H7 (cell line): ENCODE measurements around the gene TLL2. TPM values are rescaled to one million over a fixed set of nuclear protein-coding genes. Genes with fewer than 3 reads are reported as not detected.
A peak's percentile ranks its signal among the peaks of the same experiment; 100 is the strongest.

Experiments
- DNase-seq: peaks from one replicate; pipeline ENCODE4 v3.0.0; 2012
- H3K27me3 ChIP-seq: 2 replicates; pipeline ENCODE4 v1.6.0; 2011; ENCODE audit warnings: mild to moderate bottlenecking, low read length; ENCODE audit not compliant: control insufficient read depth, insufficient read depth
- H3K36me3 ChIP-seq: replicated peaks from 2 replicates; pipeline ENCODE4 v1.5.1; 2011; ENCODE audit warnings: low read length; ENCODE audit not compliant: control insufficient read depth, insufficient read depth
- H3K4me3 ChIP-seq: 2 replicates; pipeline ENCODE4 v1.5.1; 2011; ENCODE audit warnings: low read depth, mild to moderate bottlenecking, control low read depth, low read length, moderate library complexity; ENCODE audit not compliant: insufficient read depth
- total RNA-seq: library from RNA; depleted of rRNA; stranded (reverse); fragments of >200 nt; shearing (Covaris generic); gene quantifications from 2 replicates; pipeline ENCODE4 v1.2.3, GENCODE V29; 2014

Gene TLL2
- total RNA-seq, 1 experiment from 2014 or later, result 2.5 TPM

DNA sequence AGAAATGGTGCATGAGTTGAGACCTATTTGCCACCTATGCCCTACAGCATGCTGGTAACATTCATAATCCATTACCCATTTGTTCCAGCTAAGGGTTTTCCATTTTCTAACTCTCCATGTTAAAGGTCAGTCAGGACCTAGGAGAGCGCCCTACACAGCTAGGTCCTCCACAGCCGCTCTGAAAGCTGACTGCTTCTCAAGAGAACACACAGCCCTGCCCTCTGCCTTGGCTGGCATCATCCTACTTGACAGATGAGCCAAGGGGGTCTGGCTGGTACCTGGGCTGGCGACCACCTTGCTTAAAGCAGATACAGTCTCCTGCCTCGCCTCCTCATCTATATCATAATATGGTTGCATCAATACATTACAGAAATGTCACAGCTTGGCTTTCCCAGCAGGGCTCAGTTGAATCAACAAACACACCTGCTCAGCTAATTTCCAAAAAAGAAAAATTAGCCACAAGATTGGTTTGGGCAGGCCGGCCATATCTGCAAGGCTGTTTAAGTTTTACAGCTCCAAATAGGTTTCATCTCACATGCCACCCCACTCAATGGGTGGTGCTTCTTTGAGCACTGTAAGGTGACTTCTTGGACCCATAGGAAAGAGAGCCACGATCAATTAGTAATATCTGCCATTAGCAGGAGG lies 17.3 kb downstream of the TLL2 start:
- Histone ChIP-seq H3K27me3 (no peaks in the 10 kb centered on the region), H3K36me3 (no peaks in the 10 kb centered on the region), H3K4me3 (no peak overlapping the region)
- peak; percentile 60 for DNase-seq

DNA sequence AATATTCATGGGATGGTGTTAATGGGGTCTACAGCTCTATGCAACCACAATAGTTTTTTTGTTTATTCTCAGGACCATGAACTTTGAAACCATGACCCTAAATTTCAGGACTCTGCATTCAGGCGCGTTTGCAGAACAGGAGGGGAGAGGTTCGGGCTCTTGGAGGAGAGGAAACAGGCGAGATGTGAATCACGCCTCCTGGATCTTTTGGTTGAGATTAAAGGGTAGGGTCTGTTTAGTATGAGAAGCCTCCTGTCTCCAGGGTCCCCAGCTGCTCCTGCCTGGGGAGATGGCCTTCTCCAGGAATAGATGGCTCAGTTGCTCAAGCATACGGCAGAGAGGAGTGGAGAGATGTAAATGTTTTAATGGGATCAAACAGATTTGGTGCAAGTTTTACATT lies 18.2 kb downstream of the TLL2 start:
- DNase-seq, result no peak

DNA sequence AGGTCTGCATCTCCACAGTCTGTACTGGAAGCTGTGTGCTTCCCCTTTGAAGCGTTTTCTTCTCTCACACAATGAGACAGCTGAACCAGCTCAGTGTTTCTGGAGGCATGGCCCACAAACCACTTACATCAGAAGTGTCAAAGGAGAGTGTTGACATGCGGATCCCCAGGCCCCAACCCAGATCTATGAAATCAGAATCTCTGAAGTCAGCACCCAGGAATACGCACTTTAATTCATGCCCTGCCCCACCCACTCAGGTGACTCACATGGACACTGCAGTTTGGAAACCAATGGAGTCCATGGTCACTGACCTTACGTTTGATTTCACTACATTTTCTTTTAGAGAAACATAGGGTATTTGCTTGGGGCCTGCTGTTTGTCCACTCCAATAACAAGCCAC lies 19.0 kb downstream of the TLL2 start:
- Histone ChIP-seq H3K4me3 (no peak overlapping the region), H3K27me3 (no peaks in the 10 kb centered on the region), H3K36me3 (no peaks in the 10 kb centered on the region)
- DNase-seq, result no peak

More for the DNA sequence above, 18.2 kb downstream of the TLL2 start:
- no peak overlapping the region for H3K4me3 ChIP-seq
- H3K36me3 ChIP-seq, result no peaks in the 10 kb centered on the region
- H3K27me3 ChIP-seq, result no peaks in the 10 kb centered on the region

DNA sequence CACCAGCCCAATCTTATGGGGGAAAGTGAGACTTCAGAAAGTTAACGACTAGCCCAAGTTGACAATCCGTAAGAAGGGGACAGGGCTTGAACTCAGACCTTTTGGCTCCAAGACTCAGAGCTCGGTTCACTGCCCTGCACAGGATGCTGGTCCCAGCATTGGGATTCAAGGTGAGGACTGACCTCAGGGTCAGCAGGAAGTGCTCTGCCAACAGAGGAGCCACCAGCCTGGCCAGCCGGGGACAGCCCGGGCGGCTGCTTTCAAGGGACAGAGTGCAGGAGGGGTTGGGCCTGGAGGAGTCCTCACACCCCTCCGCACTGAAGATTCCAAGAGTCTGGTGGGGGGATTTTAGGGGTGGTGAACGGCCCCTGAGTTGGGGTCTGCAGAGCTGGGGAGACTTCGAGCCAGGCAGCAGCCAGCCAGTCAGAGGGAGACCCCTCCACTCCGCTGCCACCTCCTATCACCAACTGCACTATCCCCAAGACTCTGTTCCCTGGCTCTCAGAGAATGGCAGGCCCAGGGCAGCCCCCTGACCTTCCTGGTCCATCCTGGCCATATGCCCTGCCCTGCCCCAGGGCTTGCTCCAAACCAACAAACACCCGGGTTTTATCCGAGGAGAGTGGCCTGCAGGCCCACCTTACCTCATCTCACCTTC lies 19.7 kb downstream of the TLL2 start:
- H3K27me3 ChIP-seq, result no peaks in the 10 kb centered on the region
- no peaks in the 10 kb centered on the region for H3K36me3 ChIP-seq
- no peak for DNase-seq
- H3K4me3 ChIP-seq, result no peak overlapping the region

DNA sequence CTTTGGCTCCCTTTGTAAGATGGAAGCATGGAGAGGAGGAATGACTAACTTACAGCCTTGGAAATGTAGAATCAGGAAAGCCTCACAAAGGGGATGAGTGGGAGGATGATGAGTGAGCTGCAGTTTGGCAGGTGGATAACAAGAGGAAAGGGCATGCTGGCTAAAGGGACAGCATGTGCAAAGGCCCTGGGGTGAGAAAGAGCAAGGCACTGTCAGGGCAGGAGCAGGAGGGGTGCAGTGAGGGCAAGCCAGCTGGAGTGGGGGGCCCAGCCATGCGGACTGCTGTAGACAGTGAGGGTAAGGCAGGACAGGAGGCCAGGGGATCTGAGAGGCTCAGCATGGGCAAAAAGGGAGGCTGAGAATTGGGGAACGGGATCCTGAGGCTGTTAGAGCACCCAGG lies 20.5 kb downstream of the TLL2 start:
- no peak overlapping the region for H3K4me3 ChIP-seq
- DNase-seq, result no peak
- no peaks in the 10 kb centered on the region for H3K36me3 ChIP-seq
- no peaks in the 10 kb centered on the region for H3K27me3 ChIP-seq

DNA sequence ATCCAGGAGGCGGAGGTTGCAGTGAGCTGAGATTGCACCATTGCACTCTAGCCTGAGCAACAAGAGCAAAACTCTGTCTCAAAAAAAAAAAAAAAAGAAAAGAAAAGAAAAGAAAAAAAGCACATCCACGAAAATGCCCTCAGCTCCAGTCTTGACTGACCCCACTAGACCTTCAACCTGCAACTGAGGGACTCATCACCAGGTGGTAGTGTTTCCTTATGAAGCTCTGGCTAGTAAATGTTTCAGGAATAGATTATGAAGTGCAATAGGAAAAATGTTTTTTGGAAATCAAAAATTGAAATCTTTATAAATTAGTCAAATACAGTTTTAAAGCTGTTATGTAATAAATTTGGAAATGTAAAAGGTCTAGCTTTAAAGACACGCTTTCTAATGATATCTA lies 22.4 kb downstream of the TLL2 start:
- Histone ChIP-seq H3K27me3 (no peaks in the 10 kb centered on the region), H3K4me3 (no peak overlapping the region), H3K36me3 (no peaks in the 10 kb centered on the region)
- DNase-seq, result peak; percentile 71

DNA sequence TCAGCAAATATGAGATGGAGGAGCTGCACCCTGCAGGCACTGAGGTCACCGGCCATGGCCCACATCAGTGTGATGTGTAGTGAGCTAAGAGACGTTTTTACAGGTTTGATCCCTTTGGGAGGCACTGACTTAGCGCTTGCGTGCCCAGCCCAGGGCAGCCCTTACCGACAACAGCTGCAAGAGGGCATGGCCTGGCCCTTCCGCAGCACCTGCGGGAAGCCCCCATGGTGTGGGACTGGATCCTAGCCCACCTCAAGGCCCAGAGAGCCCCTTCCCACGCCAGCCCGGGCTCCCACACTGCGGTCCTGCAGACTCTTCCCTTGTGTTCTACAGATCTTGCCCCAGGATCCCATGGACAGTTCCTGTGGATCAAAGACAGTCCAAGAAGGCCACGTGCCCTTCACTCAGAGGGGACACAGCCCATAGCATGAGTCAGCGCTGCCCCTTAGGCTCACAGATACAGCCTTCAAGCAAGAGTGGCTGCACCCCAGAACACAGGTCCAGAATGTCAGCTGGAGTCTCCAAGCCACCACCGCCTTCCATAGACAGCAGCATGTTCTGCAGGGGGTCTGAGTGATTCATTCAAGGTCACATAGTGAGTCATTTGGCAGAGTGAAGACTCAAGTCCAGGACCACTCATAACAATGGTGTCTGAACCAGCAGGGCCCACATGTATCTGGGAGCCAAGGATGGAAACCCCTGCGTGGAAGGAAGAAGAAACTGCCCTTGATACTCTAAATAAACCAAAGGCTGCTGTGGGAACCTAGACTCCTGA lies 25.4 kb downstream of the TLL2 start:
- no peak for DNase-seq
- H3K36me3 ChIP-seq, result no peaks in the 10 kb centered on the region
- no peaks in the 10 kb centered on the region for H3K27me3 ChIP-seq
- H3K4me3 ChIP-seq, result no peak overlapping the region

DNA sequence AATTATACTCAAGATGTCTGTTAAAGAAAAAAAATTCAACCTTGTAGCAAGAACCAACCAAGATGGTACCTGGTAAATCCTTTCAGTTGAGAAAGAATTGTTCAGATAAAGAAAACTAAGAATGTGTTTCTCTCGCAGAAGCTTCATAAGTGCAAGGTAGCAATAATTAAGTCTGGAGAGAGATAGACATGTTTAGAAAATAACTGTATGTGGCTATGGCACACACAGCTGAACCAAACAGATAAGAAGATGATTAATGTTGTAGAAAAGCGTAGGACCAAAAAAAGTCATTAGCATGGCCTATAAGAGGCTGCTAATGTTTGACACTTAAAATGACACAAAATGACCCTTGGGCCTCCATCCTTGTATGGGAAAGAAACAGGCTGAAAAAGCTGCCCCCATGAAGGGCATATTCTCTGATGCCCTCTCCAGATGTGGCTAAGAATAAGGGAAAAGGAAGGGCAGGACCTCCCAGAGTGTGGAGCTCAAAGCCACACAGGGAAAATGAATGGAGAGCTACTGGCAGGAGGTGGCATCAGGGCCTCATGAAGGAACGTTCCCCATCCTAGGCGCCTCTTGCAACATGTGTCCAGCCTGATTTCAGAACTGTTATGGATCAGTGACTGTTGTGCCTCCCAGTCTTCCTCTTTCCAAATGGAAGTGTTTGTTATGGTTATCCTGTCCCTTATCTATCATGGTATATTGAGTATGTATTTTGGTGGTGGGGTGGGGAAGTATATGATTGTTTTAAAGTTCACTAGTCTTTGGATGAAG lies 30.7 kb downstream of the TLL2 start:
- Histone ChIP-seq H3K27me3 (no peaks in the 10 kb centered on the region), H3K36me3 (no peaks in the 10 kb centered on the region), H3K4me3 (no peak overlapping the region)
- DNase-seq, result no peak

DNA sequence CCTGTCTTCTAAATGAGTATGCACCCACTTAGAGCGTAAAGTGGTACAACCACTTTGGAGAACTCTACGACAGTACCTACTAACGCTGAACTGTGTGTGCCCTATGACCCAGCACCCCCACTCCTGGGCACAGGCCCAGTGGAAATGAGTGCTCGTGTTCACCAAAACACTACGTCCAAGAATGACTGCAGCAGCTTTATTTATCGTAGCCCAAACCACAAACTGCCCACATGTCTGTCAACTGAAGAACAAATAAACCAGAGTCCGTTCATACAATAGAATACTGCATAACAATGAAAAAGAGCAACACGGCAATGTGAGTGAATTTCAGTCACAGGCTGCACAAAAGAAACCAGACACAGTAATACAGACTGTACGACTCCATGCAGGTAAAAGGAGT lies 35.4 kb downstream of the TLL2 start:
- DNase-seq, result no peak
- Histone ChIP-seq H3K4me3 (no peak overlapping the region), H3K27me3 (no peaks in the 10 kb centered on the region), H3K36me3 (no peaks in the 10 kb centered on the region)

DNA sequence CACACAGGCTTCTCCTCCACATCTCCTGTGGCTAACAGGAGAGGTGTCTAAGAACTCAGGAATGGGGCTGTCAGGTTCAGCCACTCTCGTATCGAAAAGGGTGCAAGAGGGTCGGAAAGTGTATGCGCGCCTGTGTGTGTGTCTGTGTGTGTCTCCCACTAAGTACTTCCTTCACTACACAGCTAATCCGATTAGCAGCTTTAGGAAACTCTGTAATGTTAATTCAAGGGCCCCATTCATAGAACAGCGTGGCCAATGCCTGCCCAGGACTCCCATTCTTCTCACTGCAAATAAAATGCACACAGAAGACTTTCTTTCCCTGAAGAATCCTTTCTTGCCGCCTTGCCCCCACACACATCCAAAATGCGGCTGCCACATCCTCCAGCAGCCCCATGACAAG lies 39.9 kb downstream of the TLL2 start:
- H3K27me3 ChIP-seq, result no peaks in the 10 kb centered on the region
- no peak overlapping the region for H3K4me3 ChIP-seq
- DNase-seq, result no peak
- H3K36me3 ChIP-seq, result no peaks in the 10 kb centered on the region

DNA sequence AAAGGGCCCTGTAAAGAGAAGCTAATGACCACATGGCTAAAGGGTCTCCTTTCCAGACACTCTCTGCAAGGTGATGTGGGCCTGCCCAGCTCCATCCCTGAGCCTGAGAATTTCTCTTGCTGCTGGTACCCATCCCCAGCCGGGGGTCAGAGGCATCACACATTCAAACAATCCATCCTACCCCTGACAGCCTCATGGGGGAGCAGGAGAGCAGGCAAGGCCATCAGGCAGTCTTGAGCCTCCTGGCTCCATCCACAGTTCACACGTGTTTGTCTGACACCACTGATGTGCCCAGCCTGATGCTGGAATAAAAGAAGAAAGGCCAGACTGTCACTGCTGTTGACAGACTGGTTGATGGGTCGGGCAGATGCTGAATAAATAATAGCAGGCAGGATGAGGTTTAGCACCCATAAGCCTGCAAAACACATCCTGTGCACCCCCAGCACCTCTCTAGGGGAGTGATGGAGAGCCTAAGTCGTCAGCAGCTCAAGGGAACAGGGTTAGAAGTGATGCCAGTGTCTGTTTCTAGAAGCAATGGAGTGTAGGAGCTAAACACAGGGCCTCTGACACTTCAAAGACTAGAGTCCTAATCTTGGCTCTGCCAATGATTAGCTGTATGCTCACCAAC lies 43.5 kb downstream of the TLL2 start:
- no peak overlapping the region for H3K4me3 ChIP-seq
- no peaks in the 10 kb centered on the region for H3K27me3 ChIP-seq
- DNase-seq, result peak; percentile 88
- no peaks in the 10 kb centered on the region for H3K36me3 ChIP-seq

DNA sequence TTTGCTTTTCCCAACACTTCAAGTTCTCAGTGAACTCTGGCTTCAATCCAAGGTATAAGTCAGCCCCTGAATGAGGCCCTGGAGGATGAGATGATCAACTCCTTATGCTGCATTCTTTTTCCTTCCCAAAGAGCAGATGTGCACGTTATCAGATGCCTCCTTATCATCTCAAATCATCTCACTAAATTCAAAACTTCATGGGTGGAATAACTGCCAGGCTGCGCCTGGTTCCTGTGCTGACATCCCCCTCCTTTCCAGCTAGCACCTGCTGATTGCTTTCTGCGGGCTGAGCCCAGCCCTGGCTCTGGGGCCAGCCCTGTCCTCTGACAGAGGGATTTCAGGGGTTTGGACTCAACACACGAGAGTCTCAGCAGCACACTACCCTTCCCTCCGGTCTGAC lies 44.9 kb downstream of the TLL2 start:
- Histone ChIP-seq H3K4me3 (no peak overlapping the region), H3K36me3 (no peaks in the 10 kb centered on the region)
- no peak for DNase-seq

DNA sequence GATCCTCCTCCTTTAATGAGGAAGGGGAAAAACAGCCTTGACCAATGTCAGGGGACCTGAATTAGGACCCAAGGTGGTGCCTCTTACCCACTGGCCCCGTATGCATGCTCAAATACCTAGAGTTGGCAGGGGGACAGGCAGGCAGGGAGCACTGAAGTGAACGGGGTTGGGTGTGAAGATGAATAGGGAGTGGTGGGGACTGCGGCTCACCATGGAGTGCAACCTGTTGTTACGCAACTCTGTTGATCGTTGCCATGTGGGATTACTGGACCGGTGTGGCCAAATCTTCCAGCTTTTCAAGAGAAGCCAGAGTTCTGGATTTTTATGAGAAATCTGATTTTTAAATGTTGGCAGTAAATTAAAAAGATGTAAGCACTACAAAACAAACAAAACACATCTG lies 48.1 kb downstream of the TLL2 start:
- no peak for DNase-seq
- Histone ChIP-seq H3K27me3 (no peaks in the 10 kb centered on the region), H3K4me3 (no peak overlapping the region), H3K36me3 (no peaks in the 10 kb centered on the region)

More for the DNA sequence above, 44.9 kb downstream of the TLL2 start:
- no peaks in the 10 kb centered on the region for H3K27me3 ChIP-seq

DNA sequence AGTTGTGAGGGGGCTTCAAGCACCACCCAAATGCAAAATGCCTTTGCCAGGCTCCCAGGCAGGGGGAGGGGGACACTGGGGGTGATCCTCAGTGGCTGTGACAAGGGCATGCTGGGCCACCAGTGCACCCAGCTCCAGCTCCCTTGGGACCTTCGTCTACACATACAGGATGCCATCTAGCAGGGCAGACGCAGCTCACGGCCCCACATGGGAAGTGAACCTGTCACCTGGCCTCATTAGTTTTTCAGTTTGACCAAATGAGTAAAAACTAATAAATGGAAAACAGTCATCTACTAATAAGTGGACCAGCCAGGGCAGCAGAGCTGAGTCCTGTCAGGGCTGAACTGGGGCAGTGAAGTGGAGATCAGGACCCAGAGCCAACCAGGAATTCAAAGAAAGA lies 50.2 kb downstream of the TLL2 start:
- DNase-seq, result no peak
- no peaks in the 10 kb centered on the region for H3K36me3 ChIP-seq
- no peaks in the 10 kb centered on the region for H3K27me3 ChIP-seq
- H3K4me3 ChIP-seq, result no peak overlapping the region
